MM.1S (cell line): ENCODE results near the gene FADS3.

Source experiments
- DNase-seq: peaks from one replicate; pipeline ENCODE4 v3.0.0-alpha.2; 2015
- H2AFZ ChIP-seq: fragments of 300-600 bp; sonication (generic); 2 replicates; pipeline ENCODE4 v1.6.0; 2016; ENCODE audit warnings: antibody characterized with exemption, low read length
- H3F3A ChIP-seq: fragments of 300-600 bp; sonication (generic); 2 replicates; pipeline ENCODE4 v1.6.1; 2016; ENCODE audit warnings: mild to moderate bottlenecking, antibody characterized with exemption, low read length, moderate library complexity, mixed read lengths; ENCODE audit not compliant: insufficient read depth
- H3K27ac ChIP-seq: fragments of 300-600 bp; sonication (generic); 2 replicates; pipeline ENCODE4 v1.5.1; 2016; ENCODE audit warnings: mild to moderate bottlenecking, low read length
- H3K27me3 ChIP-seq: fragments of 300-600 bp; sonication (generic); replicated peaks from 2 replicates; pipeline ENCODE4 v1.6.0; 2016; ENCODE audit warnings: low read length; ENCODE audit not compliant: insufficient read depth
- H3K36me3 ChIP-seq: fragments of 300-600 bp; sonication (generic); replicated peaks from 2 replicates; pipeline ENCODE4 v1.6.1; 2016; ENCODE audit warnings: mild to moderate bottlenecking, low read length, mixed read lengths; ENCODE audit not compliant: insufficient read depth
- H3K4me1 ChIP-seq: fragments of 300-600 bp; sonication (generic); 2 replicates; pipeline ENCODE4 v1.6.1; 2016; ENCODE audit warnings: low read length, mixed read lengths
- H3K4me2 ChIP-seq: fragments of 300-600 bp; sonication (generic); 2 replicates; pipeline ENCODE4 v1.6.0; 2016; ENCODE audit warnings: low read depth, low read length
- H3K4me3 ChIP-seq: fragments of 300-600 bp; sonication (generic); 2 replicates; pipeline ENCODE4 v1.5.1; 2016; ENCODE audit warnings: low read length, mixed read lengths
- H3K79me2 ChIP-seq: fragments of 300-600 bp; sonication (generic); 2 replicates; pipeline ENCODE4 v1.6.1; 2016; ENCODE audit warnings: mixed run types, low read length, mixed read lengths
- H3K9ac ChIP-seq: fragments of 300-600 bp; sonication (generic); 2 replicates; pipeline ENCODE4 v1.6.1; 2016; ENCODE audit warnings: low read length, mixed read lengths
- H3K9me2 ChIP-seq: fragments of 300-600 bp; sonication (generic); replicated peaks from 2 replicates; pipeline ENCODE4 v1.6.1; 2016; ENCODE audit warnings: mild to moderate bottlenecking, low read length, mixed read lengths; ENCODE audit not compliant: insufficient read depth
- H3K9me3 ChIP-seq: fragments of 300-600 bp; sonication (generic); replicated peaks from 2 replicates; pipeline ENCODE4 v1.6.1; 2016; ENCODE audit warnings: mild to moderate bottlenecking, low read length, mixed read lengths; ENCODE audit not compliant: insufficient read depth
- H4K20me1 ChIP-seq: fragments of 300-600 bp; sonication (generic); 2 replicates; pipeline ENCODE4 v1.6.1; 2016; ENCODE audit warnings: mild to moderate bottlenecking, low read length, moderate library complexity, mixed read lengths; ENCODE audit not compliant: insufficient read depth
- CTCF ChIP-seq: fragments of 300-600 bp; sonication (generic); IDR thresholded peaks from 2 replicates; pipeline ENCODE4 v1.5.1; 2016; ENCODE audit warnings: antibody characterized with exemption, low read length, mixed read lengths
- EZH2 ChIP-seq: fragments of 300-600 bp; sonication (generic); optimal IDR thresholded peaks from 2 replicates; pipeline ENCODE3; 2017; ENCODE audit warnings: low read depth, mild to moderate bottlenecking, antibody characterized with exemption, low read length, mixed read lengths
- EZH2phosphoT487 ChIP-seq: fragments of 300-600 bp; sonication (generic); IDR thresholded peaks from 2 replicates; pipeline ENCODE4 v1.6.1; 2018; ENCODE audit warnings: antibody characterized with exemption, low read length

FADS3 gene

GRCh38 chr11:61850687-61851086 lies 40.7 kb downstream of the FADS3 start:
- Histone ChIP-seq H3K4me2 (no peak overlapping the region), H3F3A (no peaks in the 10 kb centered on the region), H2AFZ (no peak overlapping the region), H4K20me1 (no peaks in the 10 kb centered on the region), H3K9me2 (no peaks in the 10 kb centered on the region), H3K27me3 (peaks cover 28% of the 10 kb centered on the region), H3K9me3 (no peaks in the 10 kb centered on the region), H3K4me1 (no peaks in the 10 kb centered on the region), H3K4me3 (no peak overlapping the region), H3K9ac (no peak overlapping the region), H3K79me2 (no peaks in the 10 kb centered on the region), H3K27ac (no peak overlapping the region), H3K36me3 (no peaks in the 10 kb centered on the region)
- TF ChIP-seq EZH2 (no peak), CTCF (no peak), EZH2phosphoT487 (no peak)
- no peak for DNase-seq

- Histone ChIP-seq H3F3A (no peaks in the 10 kb centered on the region), H2AFZ (no peak overlapping the region), H3K9ac (no peak overlapping the region), H3K4me3 (no peak overlapping the region), H3K9me3 (no peaks in the 10 kb centered on the region), H3K79me2 (no peaks in the 10 kb centered on the region), H3K4me1 (no peaks in the 10 kb centered on the region), H3K36me3 (no peaks in the 10 kb centered on the region), H4K20me1 (no peaks in the 10 kb centered on the region), H3K27me3 (peaks cover 24% of the 10 kb centered on the region), H3K27ac (no peak overlapping the region), H3K9me2 (no peaks in the 10 kb centered on the region), H3K4me2 (no peak overlapping the region)
- DNase-seq, result no peak
- TF ChIP-seq CTCF, result no peak
- TF ChIP-seq EZH2phosphoT487, result no peak
- TF ChIP-seq EZH2, result no peak
These were observed 42.7 kb downstream of the FADS3 start for GRCh38 chr11:61848631-61849030.

GRCh38 chr11:61847914-61848581 lies 43.3 kb downstream of the FADS3 start:
- H3K4me2 ChIP-seq, result no peak overlapping the region
- peaks cover 21% of the 10 kb centered on the region for H3K27me3 ChIP-seq
- no peaks in the 10 kb centered on the region for H3K4me1 ChIP-seq
- no peaks in the 10 kb centered on the region for H3K79me2 ChIP-seq
- no peaks in the 10 kb centered on the region for H3K9me2 ChIP-seq
- TF ChIP-seq CTCF (no peak), EZH2phosphoT487 (no peak), EZH2 (no peak)
- no peaks in the 10 kb centered on the region for H3K36me3 ChIP-seq
- no peaks in the 10 kb centered on the region for H3K9me3 ChIP-seq
- no peaks in the 10 kb centered on the region for H4K20me1 ChIP-seq
- H3K27ac ChIP-seq, result no peak overlapping the region
- no peak for DNase-seq
- H3K4me3 ChIP-seq, result no peak overlapping the region
- no peak overlapping the region for H2AFZ ChIP-seq
- H3K9ac ChIP-seq, result no peak overlapping the region
- no peaks in the 10 kb centered on the region for H3F3A ChIP-seq
